Brain microvascular endothelial cell (primary cell): ENCODE results near the gene PADI6.
"Not testable (repeated sequence)": the region's sequence is repeated elsewhere in the genome, so short reads cannot be mapped to it uniquely, and the experiment has no call there.

Experiments
- DNase-seq: peaks from one replicate; pipeline ENCODE4 v3.0.0-alpha.2; 2020
- H3K27ac ChIP-seq: fragments of 250-450 bp; sonication (Bioruptor Pico); 2 replicates; pipeline ENCODE4 v1.5.1; 2020; ENCODE audit warnings: mild to moderate bottlenecking, moderate library complexity
- H3K27me3 ChIP-seq: fragments of 250-450 bp; sonication (Bioruptor Pico); replicated peaks from 2 replicates; pipeline ENCODE4 v1.5.1; 2020; ENCODE audit warnings: mild to moderate bottlenecking
- H3K36me3 ChIP-seq: fragments of 250-450 bp; sonication (Bioruptor Pico); replicated peaks from 2 replicates; pipeline ENCODE4 v1.5.1; 2020; ENCODE audit warnings: mild to moderate bottlenecking
- H3K4me3 ChIP-seq: 2 replicates; pipeline ENCODE4 v1.5.1; 2011; ENCODE audit warnings: low read depth, mild to moderate bottlenecking, control low read depth, low read length, moderate library complexity
- CTCF ChIP-seq: IDR thresholded peaks from 2 replicates; pipeline ENCODE4 v1.5.1; 2011; ENCODE audit warnings: low read depth, mild to moderate bottlenecking, moderate library complexity, low read length, control low read depth, inconsistent platforms; ENCODE audit errors: missing control alignments
- in situ Hi-C: cut with HindIII; loops from 2 replicates; pipeline ENCODE4 v1.10.0; 2017; ENCODE audit warnings: low sequenced_read_pairs, low pct_ligation_motif_present

PADI6 gene

GRCh38 chr1:17338706-17339493, 33.1 kb upstream of the PADI6 start:
- Histone ChIP-seq H3K27ac (no peak overlapping the region), H3K36me3 (no peaks in the 10 kb centered on the region), H3K4me3 (no peak overlapping the region), H3K27me3 (peaks cover 2% of the 10 kb centered on the region)
- no peak for DNase-seq
- in situ Hi-C loops = no loop called here
- TF ChIP-seq CTCF = peak; percentile 46

GRCh38 chr1:17339521-17339920, 32.5 kb upstream of the PADI6 start:
- no peak overlapping the region for H3K4me3 ChIP-seq
- TF ChIP-seq CTCF = no peak

GRCh38 chr1:17340358-17340757, 31.6 kb upstream of the PADI6 start:
- H3K36me3 ChIP-seq = no peaks in the 10 kb centered on the region
- in situ Hi-C loops = no loop called here
- no peak for DNase-seq

More at GRCh38 chr1:17339521-17339920, 32.5 kb upstream of the PADI6 start:
- Histone ChIP-seq H3K36me3 (no peaks in the 10 kb centered on the region), H3K27me3 (peaks cover 2% of the 10 kb centered on the region), H3K27ac (no peak overlapping the region)
- in situ Hi-C loops = no loop called here
- DNase-seq = no peak

GRCh38 chr1:17342014-17342441, 30.0 kb upstream of the PADI6 start:
- Histone ChIP-seq H3K27me3 (peaks cover 2% of the 10 kb centered on the region), H3K4me3 (no peak overlapping the region), H3K36me3 (no peaks in the 10 kb centered on the region), H3K27ac (no peak overlapping the region)
- in situ Hi-C loops = no loop called here
- TF ChIP-seq CTCF = no peak
- no peak for DNase-seq

More at GRCh38 chr1:17340358-17340757, 31.6 kb upstream of the PADI6 start:
- Histone ChIP-seq H3K27ac (no peak overlapping the region), H3K27me3 (peaks cover 2% of the 10 kb centered on the region), H3K4me3 (no peak overlapping the region)
- no peak for TF ChIP-seq CTCF

GRCh38 chr1:17345506-17345905, 26.5 kb upstream of the PADI6 start:
- H3K36me3 ChIP-seq, H3K4me3 ChIP-seq, DNase-seq, in situ Hi-C loops, H3K27me3 ChIP-seq, H3K27ac ChIP-seq: not testable (repeated sequence)

- no peaks in the 10 kb centered on the region for H3K36me3 ChIP-seq
- no peak for DNase-seq
- no peak overlapping the region for H3K4me3 ChIP-seq
- no peak overlapping the region for H3K27ac ChIP-seq
- in situ Hi-C loops = no loop called here
- H3K27me3 ChIP-seq = no peaks in the 10 kb centered on the region
- TF ChIP-seq CTCF = no peak
Measured at GRCh38 chr1:17346046-17346789, 25.8 kb upstream of the PADI6 start.
